HG03342 (cell line): ENCODE data around the gene PCDHAC2.

Experiments used
- ATAC-seq: cut with Tn5 transposase; IDR thresholded peaks from one replicate; pipeline ENCODE4 v1.9.1; 2021; ENCODE audit warnings: mild to moderate bottlenecking, moderate library complexity; ENCODE audit not compliant: unreplicated experiment

The PCDHAC2 gene

GRCh38 chr5:140988100-140988499 lies 21.8 kb downstream of the PCDHAC2 start:
- ATAC-seq, result no peak

GRCh38 chr5:140988608-140989007 lies 22.3 kb downstream of the PCDHAC2 start:
- ATAC-seq, result no peak

GRCh38 chr5:140989254-140990020 lies 23.2 kb downstream of the PCDHAC2 start:
- ATAC-seq, result no peak

- ATAC-seq, result no peak
Observed at GRCh38 chr5:140992828-140993227, 26.6 kb downstream of the PCDHAC2 start.

- ATAC-seq, result no peak
Observed at GRCh38 chr5:140996060-140996459, 29.8 kb downstream of the PCDHAC2 start.

DNA sequence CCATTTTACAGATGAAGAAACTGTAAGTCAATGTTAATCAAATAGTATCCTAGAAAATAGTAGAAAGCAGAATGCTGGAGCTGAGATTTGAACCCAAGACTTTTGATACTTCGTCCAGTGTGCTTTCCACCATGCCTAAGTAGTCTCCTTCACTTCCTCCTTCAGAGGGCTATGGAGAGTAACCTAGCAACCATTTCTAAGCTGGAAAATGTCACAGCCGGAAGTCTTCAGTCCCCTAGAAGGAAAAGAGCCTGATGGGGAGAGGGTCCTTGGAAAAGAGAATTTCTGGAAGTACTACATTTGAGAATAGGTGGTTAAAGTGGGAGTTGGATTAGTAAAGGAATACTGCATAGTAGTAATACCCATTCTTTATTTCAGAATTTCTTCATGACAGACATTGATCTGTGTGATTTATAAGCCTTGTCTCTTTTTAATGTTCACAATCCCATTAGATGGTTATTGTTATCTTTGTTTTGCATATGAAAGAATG lies 32.7 kb downstream of the PCDHAC2 start:
- ATAC-seq, result no peak

- ATAC-seq, result no peak
Observed at GRCh38 chr5:141001446-141001843, 35.2 kb downstream of the PCDHAC2 start.

- ATAC-seq, result no peak
Observed at GRCh38 chr5:141001844-141002604, 35.7 kb downstream of the PCDHAC2 start.

- no peak for ATAC-seq
Observed at GRCh38 chr5:141002605-141002965, 36.3 kb downstream of the PCDHAC2 start.

DNA sequence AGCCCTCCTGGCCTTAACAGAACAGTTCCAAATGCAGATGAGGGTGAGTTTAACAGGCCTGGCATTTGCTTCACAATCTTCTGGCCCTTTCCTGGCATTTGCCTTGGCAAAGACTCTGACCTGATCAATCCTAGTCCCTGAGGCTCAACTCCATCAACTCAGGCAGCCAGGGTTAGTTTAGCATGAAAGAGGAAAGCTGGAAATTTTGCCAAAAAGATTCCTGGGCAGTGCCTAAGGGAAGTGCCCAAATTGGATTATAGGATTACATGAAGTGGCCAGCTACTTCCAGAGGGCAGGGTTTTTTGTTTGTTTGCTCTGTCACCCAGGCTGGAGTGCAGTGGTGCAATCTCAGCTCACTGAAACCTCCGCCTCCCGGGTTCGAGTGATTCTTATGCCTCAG lies 36.8 kb downstream of the PCDHAC2 start:
- ATAC-seq, result no peak

GRCh38 chr5:141003791-141004611 lies 37.7 kb downstream of the PCDHAC2 start:
- no peak for ATAC-seq

- ATAC-seq, result no peak
Observed at GRCh38 chr5:141007791-141008190, 41.5 kb downstream of the PCDHAC2 start.

- ATAC-seq, result no peak
Observed at GRCh38 chr5:141010047-141010793, 43.9 kb downstream of the PCDHAC2 start.

DNA sequence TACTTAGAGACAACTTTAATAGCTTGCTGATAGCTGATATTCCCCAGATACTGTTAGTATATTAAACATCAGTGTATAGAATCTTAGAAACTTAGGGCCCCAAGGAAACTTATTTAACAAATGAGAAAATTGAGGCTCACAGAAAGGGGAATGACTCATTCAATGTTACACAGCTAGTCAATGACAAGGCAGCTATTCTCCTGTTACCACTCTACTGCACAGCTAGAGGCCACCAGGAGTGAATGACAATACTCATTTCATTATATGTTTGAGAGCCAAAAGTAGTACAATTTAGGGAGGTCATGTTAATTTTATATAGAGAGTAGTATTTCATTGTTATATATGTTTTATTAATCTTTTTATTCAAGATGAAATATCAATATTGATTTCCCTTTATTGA lies 51.7 kb downstream of the PCDHAC2 start:
- no peak for ATAC-seq
